Right renal pelvis (tissue), 4 donors: ENCODE results near the gene CLDN22. TPM values are rescaled to one million over a fixed set of nuclear protein-coding genes. Genes with fewer than 3 reads are reported as not detected.
"Not testable (repeated sequence)": the region's sequence is repeated elsewhere in the genome, so short reads cannot be mapped to it uniquely, and the experiment has no call there.

Experiments
- DNase-seq, 4 donors: peaks; one replicate each; pipeline ENCODE4 v3.0.0-alpha.2; 2013; ENCODE audit warnings: low read depth in 4 of 4, low spot score in 3 of 4, missing footprints in 1 of 4
- polyA plus RNA-seq, 4 donors: library from polyadenylated mRNA; unstranded; fragments of 120-200 nt; gene quantifications; one replicate each; pipeline ENCODE4 v1.2.1, GENCODE V29; 2013; ENCODE audit not compliant: insufficient read length in 4 of 4

CLDN22 gene
- polyA plus RNA-seq, 4 donors = 0.38 to 0.77 (median 0.51) TPM

GRCh38 chr4:183348136-183348535 is 28.1 kb upstream of the CLDN22 start:
- no peak for DNase-seq

- no peak for DNase-seq
Measured at GRCh38 chr4:183347566-183347965, 27.5 kb upstream of the CLDN22 start.

- no peak for DNase-seq
Measured at GRCh38 chr4:183347146-183347545, 27.1 kb upstream of the CLDN22 start.

GRCh38 chr4:183345261-183345660 is 25.2 kb upstream of the CLDN22 start:
- DNase-seq = no peak

- DNase-seq = no peak
Measured at GRCh38 chr4:183344523-183345255, 24.6 kb upstream of the CLDN22 start.

- no peak for DNase-seq
Measured at GRCh38 chr4:183343730-183344129, 23.7 kb upstream of the CLDN22 start.

GRCh38 chr4:183342541-183343533 is 22.8 kb upstream of the CLDN22 start:
- no peak for DNase-seq

GRCh38 chr4:183337833-183338232 is 17.8 kb upstream of the CLDN22 start:
- DNase-seq = no peak

GRCh38 chr4:183337349-183337748 is 17.3 kb upstream of the CLDN22 start:
- DNase-seq = no peak

GRCh38 chr4:183335369-183335940 is 15.4 kb upstream of the CLDN22 start:
- DNase-seq = no peak

GRCh38 chr4:183333983-183334382 is 13.9 kb upstream of the CLDN22 start:
- DNase-seq = no peak

- DNase-seq = no peak
Measured at GRCh38 chr4:183333202-183333601, 13.1 kb upstream of the CLDN22 start.

GRCh38 chr4:183332447-183332846 is 12.4 kb upstream of the CLDN22 start:
- DNase-seq = peak in 3 of 4 donors; percentile 24 to 43 (median 33)

GRCh38 chr4:183330841-183331240 is 10.8 kb upstream of the CLDN22 start:
- DNase-seq = no peak

- no peak for DNase-seq
Measured at GRCh38 chr4:183329954-183330742, 10.1 kb upstream of the CLDN22 start.

- no peak for DNase-seq
Measured at GRCh38 chr4:183329244-183329643, 9.2 kb upstream of the CLDN22 start.

- DNase-seq = no peak
Measured at GRCh38 chr4:183328832-183329231, 8.8 kb upstream of the CLDN22 start.

- no peak for DNase-seq
Measured at GRCh38 chr4:183327827-183328226, 7.8 kb upstream of the CLDN22 start.

- no peak for DNase-seq
Measured at GRCh38 chr4:183326853-183327252, 6.8 kb upstream of the CLDN22 start.

GRCh38 chr4:183326387-183326786 is 6.3 kb upstream of the CLDN22 start:
- DNase-seq = not testable (repeated sequence)
